ENCODE measurements around the gene HMOX2.

The HMOX2 gene

GRCh38 chr16:4552541-4552940, 76.3 kb downstream of the HMOX2 start:
- no peak for DNase-seq (ENCODE audit: low read depth in 2 of 2, low spot score in 1 of 2)

GRCh38 chr16:4556112-4556511, 79.9 kb downstream of the HMOX2 start, which contains the start of gene C16orf96:
TSS of gene C16orf96 (plus strand) at chr16:4556340. CDS start at chr16:4556490, 150 bp downstream.
- DNase-seq (ENCODE audit: low read depth in 2 of 2, low spot score in 1 of 2) = no peak

- DNase-seq (ENCODE audit: low read depth in 2 of 2, low spot score in 1 of 2) = no peak
Measured at GRCh38 chr16:4556580-4556979, 80.4 kb downstream of the HMOX2 start.

GRCh38 chr16:4557973-4558372, 81.8 kb downstream of the HMOX2 start:
- no peak for DNase-seq (ENCODE audit: low read depth in 2 of 2, low spot score in 1 of 2)
